ENCODE measurements around the gene GRK1.

DNA sequence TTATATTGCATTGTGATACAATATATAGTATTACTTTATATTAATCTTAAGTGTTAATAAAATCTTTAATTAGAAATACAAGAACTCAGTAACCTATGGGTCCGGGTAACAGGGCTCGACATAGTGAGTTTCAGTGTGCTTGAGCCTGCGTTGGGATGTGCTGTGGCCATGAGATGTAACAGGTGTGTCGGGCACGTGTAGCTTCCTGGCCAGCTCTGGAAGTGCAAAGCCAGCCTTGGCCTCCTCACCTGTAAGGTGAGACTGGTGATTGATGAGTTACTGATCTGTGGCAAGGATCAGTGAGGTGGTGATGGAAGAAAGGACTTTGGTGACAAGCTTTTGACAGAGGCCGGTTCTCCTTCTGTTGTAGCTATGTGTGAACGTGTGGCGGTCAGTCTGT, 28.2 kb upstream of the GRK1 start:
- no peak for TF ChIP-seq ZNF274 (IDR thresholded peaks at IDR 0.05; ENCODE audit: low read depth, low read length)
- TF ChIP-seq SUZ12 (IDR thresholded peaks at IDR 0.05; ENCODE audit: extremely low read depth, insufficient read depth, insufficient read length) = no peak
